HG03565 (cell line): ENCODE measurements around the gene ATP5F1C.
"Not testable (repeated sequence)": the region's sequence is repeated elsewhere in the genome, so short reads cannot be mapped to it uniquely, and the experiment has no call there.

Experiments
- ATAC-seq: cut with Tn5 transposase; IDR thresholded peaks from one replicate; pipeline ENCODE4 v1.9.1; 2021; ENCODE audit warnings: mild to moderate bottlenecking, moderate library complexity; ENCODE audit not compliant: unreplicated experiment

The ATP5F1C gene

GRCh38 chr10:7787857-7788638, at the start of gene ATP5F1C, which contains the start of gene KIN:
Gene ATP5F1C, plus strand, starts transcription at chr10:7788177. Its CDS starts 31 bp downstream, at chr10:7788208.
Gene KIN, minus strand, starts transcription at chr10:7787993. Its CDS starts 60 bp downstream, at chr10:7787933.
- peak; percentile 90 for ATAC-seq

GRCh38 chr10:7738536-7739407, 49.2 kb upstream of the ATP5F1C start:
- ATAC-seq, result no peak

GRCh38 chr10:7744307-7744706, 43.7 kb upstream of the ATP5F1C start:
- no peak for ATAC-seq

GRCh38 chr10:7748637-7749036, 39.3 kb upstream of the ATP5F1C start:
- ATAC-seq, result not testable (repeated sequence)

- ATAC-seq, result no peak
Observed at GRCh38 chr10:7750222-7750621, 37.8 kb upstream of the ATP5F1C start.

GRCh38 chr10:7752251-7752650, 35.7 kb upstream of the ATP5F1C start:
- ATAC-seq, result no peak

GRCh38 chr10:7755103-7755502, 32.9 kb upstream of the ATP5F1C start:
- ATAC-seq, result no peak

GRCh38 chr10:7756360-7756992, 31.5 kb upstream of the ATP5F1C start:
- no peak for ATAC-seq

- no peak for ATAC-seq
Observed at GRCh38 chr10:7763929-7764328, 24.0 kb upstream of the ATP5F1C start.

GRCh38 chr10:7766241-7766640, 21.7 kb upstream of the ATP5F1C start:
- ATAC-seq, result no peak

GRCh38 chr10:7767209-7767608, 20.8 kb upstream of the ATP5F1C start:
- ATAC-seq, result no peak

GRCh38 chr10:7768417-7768816, 19.6 kb upstream of the ATP5F1C start:
- ATAC-seq, result no peak

- ATAC-seq, result no peak
Observed at GRCh38 chr10:7773845-7774801, 13.9 kb upstream of the ATP5F1C start.

GRCh38 chr10:7776777-7777176, 11.2 kb upstream of the ATP5F1C start:
- no peak for ATAC-seq

- not testable (repeated sequence) for ATAC-seq
Observed at GRCh38 chr10:7782194-7782593, 5.8 kb upstream of the ATP5F1C start.

- ATAC-seq, result no peak
Observed at GRCh38 chr10:7786430-7786829, 1.5 kb upstream of the ATP5F1C start.

GRCh38 chr10:7787150-7787856, 674 bp upstream of the ATP5F1C start:
- peak; percentile 0 for ATAC-seq

- no peak for ATAC-seq
Observed at GRCh38 chr10:7788639-7789286, 786 bp downstream of the ATP5F1C start.

GRCh38 chr10:7789390-7789789, 1.4 kb downstream of the ATP5F1C start:
- ATAC-seq, result no peak
